ENCODE results near the gene CRYBA2. TPM values are rescaled to one million over a fixed set of nuclear protein-coding genes. Genes with fewer than 3 reads are reported as not detected.

CRYBA2 gene
- total RNA-seq, 5 donors from 2014 or later (not counting 1 experiment from before 2014, with no cell fraction given) = not detected

GRCh38 chr2:218998414-218999002 lies 5.3 kb upstream of the CRYBA2 start:
- ChIA-PET POLR2A (no interaction called here), CTCF (interaction anchor here in 1 of 2 donors (0.6 kb wide), 1 partner anchor 177 kb away, joined by 3 read pairs; no protein-coding TSS in a partner anchor)
- 68% methylated on average over 3 of the region's 12 CpGs for WGBS (ENCODE audit: insufficient coverage)
- Histone ChIP-seq H3K27me3 (replicated peaks in 1 of 2; ENCODE audit: control insufficient read depth in 2 of 2, extremely low read depth in 1 of 2, insufficient read depth in 2 of 2, low read length in 1 of 2) (peaks cover 5 to 97% of the 10 kb centered on the region in 2 experiments), H3K27ac (ENCODE audit: low read length) (no peak overlapping the region), H3K9me3 (no peaks in the 10 kb centered on the region), H3K4me3 (ENCODE audit: control insufficient read depth in 1 of 2, extremely low read depth in 1 of 2, low read length in 1 of 2) (no peak overlapping the region), H3K36me3 (ENCODE audit: control insufficient read depth in 2 of 2, extremely low read depth in 1 of 2, insufficient read depth in 1 of 2, low read length in 1 of 2) (no peaks in the 10 kb centered on the region), H3K4me1 (ENCODE audit: control insufficient read depth in 1 of 2, extremely low read depth in 1 of 2, insufficient read depth in 2 of 2, low read length in 2 of 2) (peaks cover 3 to 46% of the 10 kb centered on the region in 2 experiments)
- no peak for DNase-seq
- Mint-ChIP-seq H3K36me3 (no peaks in the 10 kb centered on the region), H3K4me3 (no peak overlapping the region), H3K27ac (no peak overlapping the region), H3K4me1 (peaks cover 11 to 25% (median 23%) of the 10 kb centered on the region in 3 donors), H3K9me3 (no peaks in the 10 kb centered on the region), H3K27me3 (peaks cover 54 to 71% of the 10 kb centered on the region in 2 donors)
- no peak for ATAC-seq (replicated peaks in 1 of 4)

GRCh38 chr2:218997731-218998130 lies 4.5 kb upstream of the CRYBA2 start:
- H3K4me3 Mint-ChIP-seq = no peak overlapping the region
- H3K36me3 Mint-ChIP-seq = no peaks in the 10 kb centered on the region
- H3K27ac ChIP-seq (ENCODE audit: low read length) = no peak overlapping the region
- H3K9me3 Mint-ChIP-seq = no peaks in the 10 kb centered on the region
- DNase-seq (no peak), ATAC-seq (replicated peaks in 1 of 4) (no peak)
- peaks cover 49 to 67% of the 10 kb centered on the region in 2 donors for H3K27me3 Mint-ChIP-seq
- no peaks in the 10 kb centered on the region for H3K9me3 ChIP-seq
- POLR2A ChIA-PET = interaction anchor here in 1 of 2 donors (0.5 kb wide), 1 partner anchor 88 kb away, joined by 3 read pairs; no protein-coding TSS in a partner anchor
- WGBS (ENCODE audit: insufficient coverage) = 50% methylated on average over 1 of the region's 2 CpGs
- peaks cover 3 to 46% of the 10 kb centered on the region in 2 experiments for H3K4me1 ChIP-seq (ENCODE audit: control insufficient read depth in 1 of 2, extremely low read depth in 1 of 2, insufficient read depth in 2 of 2, low read length in 2 of 2)
- no peaks in the 10 kb centered on the region for H3K36me3 ChIP-seq (ENCODE audit: control insufficient read depth in 2 of 2, extremely low read depth in 1 of 2, insufficient read depth in 1 of 2, low read length in 1 of 2)
- peaks cover 8 to 21% (median 15%) of the 10 kb centered on the region in 3 donors for H3K4me1 Mint-ChIP-seq
- no peak overlapping the region for H3K4me3 ChIP-seq (ENCODE audit: control insufficient read depth in 1 of 2, extremely low read depth in 1 of 2, low read length in 1 of 2)
- CTCF ChIA-PET = no interaction called here
- H3K27me3 ChIP-seq (replicated peaks in 1 of 2; ENCODE audit: control insufficient read depth in 2 of 2, extremely low read depth in 1 of 2, insufficient read depth in 2 of 2, low read length in 1 of 2) = peaks cover 5 to 97% of the 10 kb centered on the region in 2 experiments
- H3K27ac Mint-ChIP-seq = no peak overlapping the region

GRCh38 chr2:218996937-218997336 lies 3.7 kb upstream of the CRYBA2 start:
- no peak overlapping the region for H3K27ac Mint-ChIP-seq
- H3K27me3 ChIP-seq (replicated peaks in 1 of 2; ENCODE audit: control insufficient read depth in 2 of 2, extremely low read depth in 1 of 2, insufficient read depth in 2 of 2, low read length in 1 of 2) = peaks cover 5 to 97% of the 10 kb centered on the region in 2 experiments
- H3K9me3 ChIP-seq = no peaks in the 10 kb centered on the region
- peaks cover 0 to 39% of the 10 kb centered on the region in 2 experiments for H3K4me1 ChIP-seq (ENCODE audit: control insufficient read depth in 1 of 2, extremely low read depth in 1 of 2, insufficient read depth in 2 of 2, low read length in 2 of 2)
- H3K9me3 Mint-ChIP-seq = no peaks in the 10 kb centered on the region
- H3K4me3 Mint-ChIP-seq = no peak overlapping the region
- H3K4me1 Mint-ChIP-seq = peaks cover 5 to 16% (median 7%) of the 10 kb centered on the region in 3 donors
- H3K27ac ChIP-seq (ENCODE audit: low read length) = no peak overlapping the region
- WGBS (ENCODE audit: insufficient coverage) = 51% methylated on average over 4 of the region's 4 CpGs
- no peaks in the 10 kb centered on the region for H3K36me3 ChIP-seq (ENCODE audit: control insufficient read depth in 2 of 2, extremely low read depth in 1 of 2, insufficient read depth in 1 of 2, low read length in 1 of 2)
- H3K27me3 Mint-ChIP-seq = peaks cover 50 to 73% of the 10 kb centered on the region in 2 donors
- no peak overlapping the region for H3K4me3 ChIP-seq (ENCODE audit: control insufficient read depth in 1 of 2, extremely low read depth in 1 of 2, low read length in 1 of 2)
- CTCF ChIA-PET = interaction anchor here (0.6 to 0.9 kb wide), 3 partner anchors 20 to 567 kb away, joined by 3 read pairs; no protein-coding TSS in a partner anchor
- no peaks in the 10 kb centered on the region for H3K36me3 Mint-ChIP-seq
- POLR2A ChIA-PET = interaction anchor here in 1 of 2 donors (0.6 kb wide), 1 partner anchor 328 kb away, joined by 3 read pairs; no protein-coding TSS in a partner anchor
- no peak for ATAC-seq (replicated peaks in 1 of 4)
- no peak for DNase-seq

GRCh38 chr2:218995972-218996711 lies 2.9 kb upstream of the CRYBA2 start:
- Mint-ChIP-seq H3K27me3 (peaks cover 57 to 79% of the 10 kb centered on the region in 2 donors), H3K4me3 (peak overlapping the region; percentile 13 to 43 (median 37)), H3K9me3 (no peaks in the 10 kb centered on the region), H3K4me1 (peaks cover 5 to 16% (median 6%) of the 10 kb centered on the region in 3 donors), H3K27ac (peak overlapping the region in 1 of 2 donors; percentile 66), H3K36me3 (no peaks in the 10 kb centered on the region)
- ATAC-seq (replicated peaks in 1 of 4) (peak; percentile 69 to 79 (median 72)), DNase-seq (peak; percentile 34 to 82 (median 66))
- Histone ChIP-seq H3K36me3 (ENCODE audit: control insufficient read depth in 2 of 2, extremely low read depth in 1 of 2, insufficient read depth in 1 of 2, low read length in 1 of 2) (no peaks in the 10 kb centered on the region), H3K27ac (ENCODE audit: low read length) (no peak overlapping the region), H3K9me3 (no peaks in the 10 kb centered on the region), H3K27me3 (replicated peaks in 1 of 2; ENCODE audit: control insufficient read depth in 2 of 2, extremely low read depth in 1 of 2, insufficient read depth in 2 of 2, low read length in 1 of 2) (peaks cover 9 to 98% of the 10 kb centered on the region in 2 experiments), H3K4me3 (ENCODE audit: control insufficient read depth in 1 of 2, extremely low read depth in 1 of 2, low read length in 1 of 2) (no peak overlapping the region), H3K4me1 (ENCODE audit: control insufficient read depth in 1 of 2, extremely low read depth in 1 of 2, insufficient read depth in 2 of 2, low read length in 2 of 2) (peaks cover 0 to 32% of the 10 kb centered on the region in 2 experiments)
- POLR2A ChIA-PET = interaction anchor here in 1 of 2 donors (0.6 kb wide), 1 partner anchor 327 kb away, joined by 3 read pairs; no protein-coding TSS in a partner anchor
- WGBS (ENCODE audit: insufficient coverage) = 8% methylated on average over 20 of the region's 43 CpGs
- CTCF ChIA-PET = interaction anchor here (0.6 to 0.9 kb wide), 4 partner anchors 20 to 566 kb away, joined by 3 to 7 read pairs (median 3); no protein-coding TSS in a partner anchor

- peaks cover 14 to 98% of the 10 kb centered on the region in 2 experiments for H3K27me3 ChIP-seq (replicated peaks in 1 of 2; ENCODE audit: control insufficient read depth in 2 of 2, extremely low read depth in 1 of 2, insufficient read depth in 2 of 2, low read length in 1 of 2)
Measured at GRCh38 chr2:218995561-218995960, 2.3 kb upstream of the CRYBA2 start.

More at GRCh38 chr2:218995561-218995960, 2.3 kb upstream of the CRYBA2 start:
- H3K27ac ChIP-seq (ENCODE audit: low read length) = no peak overlapping the region
- peak overlapping the region in 1 of 2 donors; percentile 66 for H3K27ac Mint-ChIP-seq
- 13% methylated on average over 6 of the region's 8 CpGs for WGBS (ENCODE audit: insufficient coverage)
- H3K4me3 Mint-ChIP-seq = peak overlapping the region in 2 of 3 donors; percentile 21 to 37
- ChIA-PET POLR2A (no interaction called here), CTCF (interaction anchor here (0.6 to 1.6 kb wide), 5 partner anchors 12 to 34 kb away, joined by 3 to 6 read pairs (median 3); no protein-coding TSS in a partner anchor)
- H3K4me1 Mint-ChIP-seq = peaks cover 5 to 16% (median 6%) of the 10 kb centered on the region in 3 donors
- DNase-seq (no peak), ATAC-seq (replicated peaks in 1 of 4) (no peak)
- no peaks in the 10 kb centered on the region for H3K9me3 ChIP-seq
- no peaks in the 10 kb centered on the region for H3K36me3 ChIP-seq (ENCODE audit: control insufficient read depth in 2 of 2, extremely low read depth in 1 of 2, insufficient read depth in 1 of 2, low read length in 1 of 2)
- peaks cover 62 to 79% of the 10 kb centered on the region in 2 donors for H3K27me3 Mint-ChIP-seq
- H3K4me3 ChIP-seq (ENCODE audit: control insufficient read depth in 1 of 2, extremely low read depth in 1 of 2, low read length in 1 of 2) = no peak overlapping the region
- peaks cover 0 to 27% of the 10 kb centered on the region in 2 experiments for H3K4me1 ChIP-seq (ENCODE audit: control insufficient read depth in 1 of 2, extremely low read depth in 1 of 2, insufficient read depth in 2 of 2, low read length in 2 of 2)
- H3K36me3 Mint-ChIP-seq = no peaks in the 10 kb centered on the region
- no peaks in the 10 kb centered on the region for H3K9me3 Mint-ChIP-seq
